ENCODE results near the gene SHISA6.

- TF ChIP-seq EP300 (IDR thresholded peaks at IDR 0.05; ENCODE audit: borderline replicate concordance): no peak
- TF ChIP-seq RAD21 (IDR thresholded peaks at IDR 0.05; ENCODE audit: low read depth): no peak
- TF ChIP-seq ZBTB7A (IDR thresholded peaks at IDR 0.05; ENCODE audit: low read depth): no peak
- TF ChIP-seq MAX (IDR thresholded peaks at IDR 0.05): no peak
- no peak for TF ChIP-seq YY1 (IDR thresholded peaks at IDR 0.05; ENCODE audit: low read depth)
- TF ChIP-seq TEAD4 (IDR thresholded peaks at IDR 0.05): no peak
- no peak for TF ChIP-seq TAF1 (IDR thresholded peaks at IDR 0.05; ENCODE audit: low read depth)
- no peak for TF ChIP-seq USF1 (IDR thresholded peaks at IDR 0.05)
- TF ChIP-seq TCF12 (IDR thresholded peaks at IDR 0.05; ENCODE audit: low read depth): no peak
Measured at GRCh38 chr17:11559601-11560000, 318.6 kb downstream of the SHISA6 start.

Data from Ishikawa (cell line).